H1 (cell line): ENCODE results near the gene COMMD6. TPM values are rescaled to one million over a fixed set of nuclear protein-coding genes. Genes with fewer than 3 reads are reported as not detected.

ENCODE experiments used
- CTCF ChIA-PET: fragments of 300-600 bp; sonication (Branson Sonifier 250); formaldehyde crosslinking; loops from one replicate; lab custom pipeline; 2021; ENCODE audit not compliant: partially characterized antibody; lab: Charles Lee
- POLR2A ChIA-PET: fragments of 300-600 bp; sonication (Branson Sonifier 250); formaldehyde crosslinking; loops from one replicate; lab custom pipeline; 2021; ENCODE audit warnings: inconsistent platforms; ENCODE audit not compliant: partially characterized antibody; lab: Charles Lee
- DNase-seq, 2 experiments: peaks; one replicate each; pipeline versions ENCODE4 v3.0.0 to v3.0.0-alpha.2; 2010 to 2022; ENCODE audit warnings: low spot score in 2 of 2, low read depth in 1 of 2, mixed read lengths in 1 of 2
- FAIRE-seq: peaks from 2 replicates; lab custom pipeline; 2011; peaks lifted over from hg19 to GRCh38; lab: Jason Lieb, UNC
- H2AFZ ChIP-seq: 2 replicates; pipeline ENCODE4 v1.8.1; 2012; ENCODE audit warnings: low read length, inconsistent platforms
- H2AK5ac ChIP-seq: 2 replicates; pipeline ENCODE4 v1.6.1; 2013; ENCODE audit warnings: low read depth, low read length
- H2BK120ac ChIP-seq: replicated peaks from 2 replicates; pipeline ENCODE3; 2013; ENCODE audit warnings: low read depth, low read length, inconsistent platforms
- H2BK12ac ChIP-seq: 2 replicates; pipeline ENCODE4 v1.6.1; 2013; ENCODE audit warnings: low read depth, low read length
- H2BK15ac ChIP-seq: 2 replicates; pipeline ENCODE4 v1.6.1; 2013; ENCODE audit warnings: low read length
- H2BK20ac ChIP-seq: 2 replicates; pipeline ENCODE4 v1.6.1; 2013; ENCODE audit warnings: low read length
- H2BK5ac ChIP-seq: 2 replicates; pipeline ENCODE4 v1.6.1; 2013; ENCODE audit warnings: low read depth, low read length
- H3K14ac ChIP-seq: 2 replicates; pipeline ENCODE4 v1.6.1; 2013; ENCODE audit warnings: inconsistent platforms; ENCODE audit not compliant: insufficient read length
- H3K18ac ChIP-seq: 2 replicates; pipeline ENCODE4 v1.6.1; 2013; ENCODE audit warnings: low read length; ENCODE audit errors: extremely low read depth
- H3K23ac ChIP-seq: 2 replicates; pipeline ENCODE4 v1.6.1; 2013; ENCODE audit warnings: inconsistent platforms; ENCODE audit not compliant: insufficient read length
- H3K23me2 ChIP-seq: 2 replicates; pipeline ENCODE4 v1.6.1; 2013; ENCODE audit warnings: low read depth, low read length
- H3K27ac ChIP-seq: 2 replicates; pipeline ENCODE4 v1.6.1; 2011; ENCODE audit warnings: low read depth, low read length, inconsistent platforms
- H3K27me3 ChIP-seq, 4 experiments: replicated peaks in 1 of 4; 1 replicate in 1 of 4; 2 replicates in 3 of 4; pipeline versions ENCODE4 v1.6.1 to v1.8.1; 2011 to 2013; ENCODE audit warnings: low read length in 3 of 4, mild to moderate bottlenecking in 3 of 4, inconsistent platforms in 2 of 4, mixed read lengths in 2 of 4, moderate library complexity in 1 of 4; ENCODE audit not compliant: control insufficient read depth in 3 of 4, insufficient read depth in 3 of 4; ENCODE audit errors: extremely low read depth in 1 of 4
- H3K36me3 ChIP-seq, 4 experiments: 2 replicates each; pipeline versions ENCODE4 v1.6.1 to v1.8.1; 2011 to 2013; ENCODE audit warnings: mild to moderate bottlenecking in 4 of 4, low read length in 3 of 4, moderate library complexity in 2 of 4, control low read depth in 1 of 4, inconsistent platforms in 1 of 4; ENCODE audit not compliant: insufficient read depth in 4 of 4, control insufficient read depth in 2 of 4
- H3K4ac ChIP-seq: replicated peaks from 2 replicates; pipeline ENCODE3; 2013; ENCODE audit warnings: low read length, low read depth, mixed read lengths, inconsistent platforms; ENCODE audit not compliant: insufficient read length
- H3K4me1 ChIP-seq, 4 experiments: replicated peaks in 1 of 4; 1 replicate in 1 of 4; 2 replicates in 3 of 4; pipeline versions ENCODE4 v1.6.1 to v1.8.1; 2011 to 2013; ENCODE audit warnings: low read length in 3 of 4, inconsistent platforms in 2 of 4, mixed read lengths in 1 of 4; ENCODE audit not compliant: insufficient read depth in 4 of 4, control insufficient read depth in 3 of 4
- H3K4me2 ChIP-seq, 2 experiments: 2 replicates each; pipeline versions ENCODE4 v1.6.1 to v1.8.1; 2011 to 2013; ENCODE audit warnings: low read depth in 2 of 2, low read length in 2 of 2, control low read depth in 1 of 2, inconsistent platforms in 1 of 2, mild to moderate bottlenecking in 1 of 2; ENCODE audit not compliant: insufficient read depth in 1 of 2
- H3K4me3 ChIP-seq, 4 experiments: fragments of 200-600, 300-600 bp in 1 of 4; sonication (generic), shearing (Covaris generic), sonication (Bioruptor Twin) in 1 of 4; 2 replicates each; pipeline versions ENCODE4 v1.5.1 to v1.8.1; 2011 to 2016; ENCODE audit warnings: low read length in 4 of 4, low read depth in 3 of 4, control low read depth in 2 of 4, inconsistent platforms in 2 of 4, mild to moderate bottlenecking in 2 of 4, mixed read lengths in 1 of 4, moderate library complexity in 1 of 4; ENCODE audit not compliant: insufficient read depth in 2 of 4; ENCODE audit errors: extremely low read depth in 1 of 4
- H3K56ac ChIP-seq: replicated peaks from 2 replicates; pipeline ENCODE3; 2013; ENCODE audit warnings: low read depth, mild to moderate bottlenecking, mixed read lengths, low read length, inconsistent platforms; ENCODE audit not compliant: insufficient read length
- H3K79me1 ChIP-seq: 2 replicates; pipeline ENCODE4 v1.6.1; 2013; ENCODE audit warnings: low read depth, low read length, control low read depth
- H3K79me2 ChIP-seq, 2 experiments: 2 replicates each; pipeline versions ENCODE4 v1.6.1 to v1.8.1; 2012 to 2013; ENCODE audit warnings: low read length in 2 of 2, mild to moderate bottlenecking in 2 of 2, inconsistent platforms in 1 of 2; ENCODE audit not compliant: insufficient read depth in 2 of 2, control insufficient read depth in 1 of 2
- H3K9ac ChIP-seq, 4 experiments: replicated peaks in 1 of 4; 1 replicate in 1 of 4; 2 replicates in 3 of 4; pipeline versions ENCODE4 v1.6.1 to v1.8.1; 2011 to 2013; ENCODE audit warnings: low read depth in 3 of 4, low read length in 3 of 4, control low read depth in 2 of 4, mild to moderate bottlenecking in 2 of 4, moderate library complexity in 2 of 4, inconsistent platforms in 1 of 4; ENCODE audit errors: extremely low read depth in 1 of 4
- H3K9me3 ChIP-seq, 2 experiments: 2 replicates each; pipeline versions ENCODE4 v1.6.1 to v1.8.1; 2012 to 2013; ENCODE audit warnings: mild to moderate bottlenecking in 2 of 2, moderate library complexity in 2 of 2, control low read depth in 1 of 2, inconsistent platforms in 1 of 2, low read depth in 1 of 2, low read length in 1 of 2, mixed read lengths in 1 of 2; ENCODE audit not compliant: insufficient read depth in 2 of 2
- H4K20me1 ChIP-seq, 2 experiments: replicated peaks in 1 of 2; 2 replicates each; pipeline versions ENCODE3 to v1.8.1; 2011 to 2013; ENCODE audit warnings: inconsistent platforms in 2 of 2, low read length in 2 of 2, mild to moderate bottlenecking in 1 of 2; ENCODE audit not compliant: insufficient read depth in 2 of 2, control insufficient read depth in 1 of 2
- H4K5ac ChIP-seq: 2 replicates; pipeline ENCODE4 v1.6.1; 2013; ENCODE audit warnings: low read length, low read depth, mixed read lengths, inconsistent platforms; ENCODE audit not compliant: insufficient read length
- H4K8ac ChIP-seq: 2 replicates; pipeline ENCODE4 v1.8.0; 2013; ENCODE audit warnings: mild to moderate bottlenecking, moderate library complexity, low read length, inconsistent platforms; ENCODE audit not compliant: insufficient read depth; ENCODE audit errors: extremely low read depth
- H4K91ac ChIP-seq: replicated peaks from 2 replicates; pipeline ENCODE3; 2013; ENCODE audit warnings: low read length, mixed read lengths, inconsistent platforms; ENCODE audit not compliant: insufficient read length
- BCL11A ChIP-seq, 2 experiments: IDR thresholded peaks; one replicate each; pipeline ENCODE4 v1.6.1; 2011; ENCODE audit warnings: low read depth in 2 of 2, low read length in 2 of 2, mild to moderate bottlenecking in 2 of 2
- JUN ChIP-seq: IDR thresholded peaks from 2 replicates; pipeline ENCODE4 v1.6.1; 2011; ENCODE audit warnings: low read depth, mild to moderate bottlenecking, improper control_type of control experiment, low read length
- KDM1A ChIP-seq: fragments of 200-600, 300-600 bp; sonication (generic); IDR thresholded peaks from 2 replicates; pipeline ENCODE4 v1.7.1; 2016; ENCODE audit warnings: mild to moderate bottlenecking, low read length, borderline replicate concordance
- MAFK ChIP-seq: IDR thresholded peaks from 2 replicates; pipeline ENCODE4 v1.6.1; 2012; ENCODE audit warnings: low read depth, mild to moderate bottlenecking, improper control_type of control experiment, low read length
- POLR2AphosphoS5 ChIP-seq: IDR thresholded peaks from 2 replicates; pipeline ENCODE4 v1.6.1; 2011; ENCODE audit warnings: low read depth, low read length
- RAD21 ChIP-seq, 2 experiments: IDR thresholded peaks in 1 of 2; conservative IDR thresholded peaks in 1 of 2; 2 replicates each; pipeline ENCODE4 v1.6.1; 2011; ENCODE audit warnings: low read depth in 2 of 2, low read length in 2 of 2, improper control_type of control experiment in 1 of 2, inconsistent platforms in 1 of 2, mild to moderate bottlenecking in 1 of 2, moderate library complexity in 1 of 2
- RBBP5 ChIP-seq: IDR thresholded peaks from 2 replicates; pipeline ENCODE4 v1.7.1; 2012; ENCODE audit warnings: low read depth, mild to moderate bottlenecking, inconsistent platforms, low read length, moderate library complexity, borderline replicate concordance
- SIN3A ChIP-seq, 2 experiments: IDR thresholded peaks in 1 of 2; conservative IDR thresholded peaks in 1 of 2; 2 replicates each; pipeline ENCODE4 v1.6.1; 2011 to 2012; ENCODE audit warnings: low read length in 2 of 2, improper control_type of control experiment in 1 of 2, low read depth in 1 of 2, mild to moderate bottlenecking in 1 of 2
- SP1 ChIP-seq: IDR thresholded peaks from 2 replicates; pipeline ENCODE4 v1.6.1; 2011; ENCODE audit warnings: low read depth, low read length
- SP2 ChIP-seq: IDR thresholded peaks from 2 replicates; pipeline ENCODE4 v1.6.1; 2012; ENCODE audit warnings: mild to moderate bottlenecking, low read length, inconsistent platforms
- SUZ12 ChIP-seq: fragments of 200-600 bp; sonication (generic); IDR thresholded peaks from 2 replicates; pipeline ENCODE4 v1.6.1; 2012; ENCODE audit warnings: mild to moderate bottlenecking, inconsistent platforms, low read length, moderate library complexity, mixed read lengths
- TEAD4 ChIP-seq: IDR thresholded peaks from 2 replicates; pipeline ENCODE4 v1.6.1; 2012; ENCODE audit warnings: low read depth, low read length, inconsistent platforms, mixed read lengths
- YY1 ChIP-seq: IDR thresholded peaks from 2 replicates; pipeline ENCODE4 v1.6.1; 2011; ENCODE audit warnings: low read depth, mild to moderate bottlenecking, low read length
- WGBS, 2 experiments: shearing (Covaris generic) in 1 of 2; methylation state at CpG; one replicate each; pipeline versions ENCODE4 v1.1.6 to v1.1.7; 2013 to 2015; ENCODE audit warnings: low lambda C conversion rate in 2 of 2, mixed read lengths in 2 of 2, inconsistent platforms in 1 of 2, low coverage in 1 of 2, missing lambda C conversion rate in 1 of 2; ENCODE audit not compliant: insufficient replicate concordance in 2 of 2, insufficient coverage in 1 of 2, insufficient read length in 1 of 2; ENCODE audit errors: extremely low coverage in 1 of 2, missing lambda C conversion rate in 1 of 2; 5-methylcytosine and 5-hydroxymethylcytosine counted together
- polyA plus RNA-seq, 7 experiments: library from polyadenylated mRNA; depleted of rRNA in 3 of 7; stranded (reverse) in 5 of 7; unstranded in 2 of 7; fragments of >200 nt in 5 of 7; fragments of 200-250 nt in 2 of 7; gene quantifications; 1 replicate in 5 of 7; 2 replicates in 1 of 7; 4 replicates in 1 of 7; pipeline versions ENCODE4 v1.2.1 to v1.2.3, GENCODE V29; 2011 to 2013; ENCODE audit warnings: missing spikeins in 2 of 7, mixed read lengths in 2 of 7
- total RNA-seq: library from RNA; stranded (reverse); fragmentation: NEBNext Ultra II Directional; extraction: Animal tissue kit (Norgen Biotek cat#: 25700); gene quantifications from 2 replicates; pipeline ENCODE4 v1.2.1, GENCODE V29; 2021

The COMMD6 gene
- total and polyA plus RNA-seq, 2 of the 8 experiments (the other 6 are each of a cell fraction or from before 2014, with no cell fraction given), result 53.2 to 122 TPM

- peaks cover 0 to 36% of the 10 kb centered on the region in 2 experiments; a peak in 2 of 4 replicates for H3K79me2 ChIP-seq
- peaks cover 4% of the 10 kb centered on the region for H3K23me2 ChIP-seq
- H3K79me1 ChIP-seq, result no peaks in the 10 kb centered on the region; the same call in 1 of the 2 replicates
- H3K23ac ChIP-seq, result no peak overlapping the region
- DNase-seq (no peak), FAIRE-seq (no peak)
- no peak overlapping the region for H2AK5ac ChIP-seq
- no peak overlapping the region for H4K91ac ChIP-seq
- H2BK12ac ChIP-seq, result no peak overlapping the region
- no peaks in the 10 kb centered on the region for H3K9me3 ChIP-seq
- H3K36me3 ChIP-seq, result peaks cover 0 to 6% (median 5%) of the 10 kb centered on the region in 4 experiments; a peak in 4 of 8 replicates
- WGBS, 2 experiments, result 91% methylated on average over 1 of the region's 1 CpG; no CpG with 5 or more reads in 1 of the 2 experiments
- no peak overlapping the region for H2BK120ac ChIP-seq
- no peak overlapping the region for H3K4me3 ChIP-seq
- no peaks in the 10 kb centered on the region for H3K27me3 ChIP-seq
- CTCF ChIA-PET, result interaction anchor here (0.7 kb wide), 1 partner anchor 72 kb away, joined by 5 read pairs; the partner anchor contains the start of gene TBC1D4
- no peak overlapping the region for H3K4me2 ChIP-seq
- H3K18ac ChIP-seq, result no peak overlapping the region
- no peak overlapping the region for H3K27ac ChIP-seq
- H4K20me1 ChIP-seq, result no peaks in the 10 kb centered on the region
- no peak overlapping the region for H2BK20ac ChIP-seq
- H3K56ac ChIP-seq, result no peak overlapping the region
- H3K9ac ChIP-seq, result peak overlapping the region in 1 of 4 experiments; percentile 34; a peak in 1 of 7 replicates
- no peak overlapping the region for H2BK5ac ChIP-seq
- 0 out of 7 replicates have a peak, but pooled peaks cover 0 to 3% (median 0%) of the 10 kb centered on the region in 4 experiments for H3K4me1 ChIP-seq
- no peak overlapping the region for H3K14ac ChIP-seq
- no peak overlapping the region for H2BK15ac ChIP-seq
- H3K4ac ChIP-seq, result no peak overlapping the region
- no peak overlapping the region for H2AFZ ChIP-seq
- no peak overlapping the region for H4K5ac ChIP-seq
- H4K8ac ChIP-seq, result no peak overlapping the region
- POLR2A ChIA-PET, result interaction anchor here (0.7 to 1.2 kb wide), 2 partner anchors 17 to 1666 kb away, joined by 4 read pairs; partner anchors contain the start of gene COMMD6
- TF ChIP-seq SP1, result no peak
- TF ChIP-seq SP2, result no peak
- TF ChIP-seq RBBP5, result no peak
- TF ChIP-seq TEAD4, result no peak
- TF ChIP-seq YY1, result no peak
- no peak for TF ChIP-seq RAD21 (IDR thresholded peaks at IDR 0.05 in 1 of 2, conservative IDR thresholded peaks at IDR 0.05 in 1 of 2; ENCODE audit: low read depth in 2 of 2, low read length in 2 of 2)
- no peak for TF ChIP-seq SUZ12
- no peak for TF ChIP-seq KDM1A
- no peak for TF ChIP-seq MAFK
- TF ChIP-seq SIN3A (conservative IDR thresholded peaks at IDR 0.05 in 1 of 2, IDR thresholded peaks at IDR 0.05 in 1 of 2; ENCODE audit: low read depth in 1 of 2, low read length in 2 of 2), result no peak
- no peak for TF ChIP-seq POLR2AphosphoS5
- no peak for TF ChIP-seq BCL11A (IDR thresholded peaks at IDR 0.05; ENCODE audit: low read depth in 2 of 2, low read length in 2 of 2)
- TF ChIP-seq JUN, result no peak
Observed at GRCh38 chr13:75554464-75554863, 16.8 kb upstream of the COMMD6 start.
